GM12891 (cell line): Measurements from ENCODE around the gene CCDC121.

Source experiments
- PAX5 ChIP-seq: IDR thresholded peaks from 2 replicates; pipeline ENCODE4 v1.6.1; 2011; ENCODE audit warnings: low read length, moderate library complexity, mild to moderate bottlenecking; ENCODE audit not compliant: insufficient read depth, severe bottlenecking
- POLR2A ChIP-seq: IDR thresholded peaks from 2 replicates; pipeline ENCODE4 v1.6.1; 2011; ENCODE audit warnings: low read depth, low read length, control low read depth
- POLR2AphosphoS5 ChIP-seq: IDR thresholded peaks from 2 replicates; pipeline ENCODE4 v1.6.1; 2011; ENCODE audit warnings: low read depth, low read length, control low read depth
- SPI1 ChIP-seq: IDR thresholded peaks from 2 replicates; pipeline ENCODE4 v1.6.1; 2011; ENCODE audit warnings: low read depth, low read length, control low read depth

DNA sequence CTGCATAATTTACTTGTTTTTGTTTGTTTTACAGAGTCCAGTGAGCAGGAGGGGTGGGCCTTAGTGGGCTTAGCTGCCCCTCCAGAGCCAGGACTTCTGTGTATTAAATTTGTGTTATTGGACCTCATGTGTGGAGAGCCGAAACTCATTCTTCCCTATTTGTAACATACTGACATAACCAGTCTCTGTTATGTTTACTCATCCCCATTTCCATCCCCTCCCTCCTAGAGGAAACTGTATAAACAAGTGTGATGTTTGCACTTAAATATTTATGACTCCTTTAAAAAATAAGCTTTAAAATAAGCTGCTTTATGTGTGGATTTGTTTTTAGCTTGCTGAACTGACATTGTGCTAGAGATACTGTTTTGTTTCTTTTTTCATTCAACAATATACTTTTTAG, 32.2 kb downstream of the CCDC121 start:
- TF ChIP-seq POLR2A = no peak
- no peak for TF ChIP-seq POLR2AphosphoS5
- TF ChIP-seq PAX5 = no peak
- no peak for TF ChIP-seq SPI1
